Measurements from ENCODE around the gene ARFIP1.

The ARFIP1 gene

GRCh38 chr4:152910521-152910920, 130.8 kb downstream of the ARFIP1 start:
- no peak overlapping the region for H3K4me2 ChIP-seq
- H3K9me3 ChIP-seq, result no peaks in the 10 kb centered on the region
- no peak overlapping the region for H3K9ac ChIP-seq
- peaks cover 4% of the 10 kb centered on the region; the same call in 1 of the 2 replicates for H3K36me3 ChIP-seq
- no peaks in the 10 kb centered on the region for H3K4me1 ChIP-seq
- H3K27me3 ChIP-seq, result no peaks in the 10 kb centered on the region
- TF ChIP-seq Cebpa-rat (IDR thresholded peaks at IDR 0.05), result no peak
- H3K4me3 ChIP-seq, result no peak overlapping the region
- H3K27ac ChIP-seq, result no peak overlapping the region
- H4K20me1 ChIP-seq, result no peaks in the 10 kb centered on the region

DNA sequence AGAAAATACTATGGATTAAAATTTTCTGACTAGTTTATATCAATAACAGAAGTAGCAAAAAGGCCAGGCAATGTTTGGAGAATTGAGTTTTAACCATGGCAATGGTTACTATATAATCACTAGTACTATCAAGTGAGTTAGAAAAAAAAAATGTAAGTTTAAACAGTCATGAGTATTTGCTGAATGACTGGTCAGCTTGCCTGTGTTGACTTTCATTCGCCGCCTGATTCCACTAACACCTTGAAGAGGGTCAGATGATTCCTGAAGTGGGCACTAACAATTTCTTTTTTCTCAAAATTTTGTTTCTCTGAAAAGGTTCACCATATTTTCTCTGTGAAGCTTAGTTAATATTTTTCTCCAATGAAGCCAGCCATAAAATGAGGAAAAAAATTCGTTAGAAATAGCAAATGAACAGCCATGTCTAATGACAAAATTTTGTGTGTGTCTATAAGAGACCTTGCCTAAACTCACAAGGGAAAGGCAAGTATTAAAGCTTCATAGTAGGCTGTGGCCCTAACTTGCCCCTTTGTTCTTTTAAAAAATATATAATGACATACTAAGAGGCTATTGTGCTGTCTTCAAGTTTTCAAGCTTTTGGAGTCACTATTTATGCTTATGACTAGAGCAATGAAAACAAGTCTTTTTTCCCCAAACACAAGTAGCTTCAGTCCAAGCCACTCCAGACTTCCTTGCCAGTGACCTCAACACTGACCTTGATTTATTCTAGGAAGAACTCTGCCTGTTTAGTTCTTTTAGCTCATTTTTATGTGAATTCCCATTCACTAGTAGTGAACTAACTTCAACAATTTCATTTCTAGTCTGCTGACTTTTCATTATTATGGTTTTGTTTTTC, 138.0 kb downstream of the ARFIP1 start:
- no peak overlapping the region for H3K4me2 ChIP-seq
- H3K27ac ChIP-seq, result no peak overlapping the region
- no peaks in the 10 kb centered on the region for H3K4me1 ChIP-seq
- H3K9ac ChIP-seq, result no peak overlapping the region
- H4K20me1 ChIP-seq, result no peaks in the 10 kb centered on the region
- H3K27me3 ChIP-seq, result no peaks in the 10 kb centered on the region
- no peak overlapping the region for H3K4me3 ChIP-seq
- TF ChIP-seq Cebpa-rat (IDR thresholded peaks at IDR 0.05), result no peak
- peaks cover 17% of the 10 kb centered on the region; the same call in 1 of the 2 replicates for H3K36me3 ChIP-seq
- H3K9me3 ChIP-seq, result peaks cover 38% of the 10 kb centered on the region

DNA sequence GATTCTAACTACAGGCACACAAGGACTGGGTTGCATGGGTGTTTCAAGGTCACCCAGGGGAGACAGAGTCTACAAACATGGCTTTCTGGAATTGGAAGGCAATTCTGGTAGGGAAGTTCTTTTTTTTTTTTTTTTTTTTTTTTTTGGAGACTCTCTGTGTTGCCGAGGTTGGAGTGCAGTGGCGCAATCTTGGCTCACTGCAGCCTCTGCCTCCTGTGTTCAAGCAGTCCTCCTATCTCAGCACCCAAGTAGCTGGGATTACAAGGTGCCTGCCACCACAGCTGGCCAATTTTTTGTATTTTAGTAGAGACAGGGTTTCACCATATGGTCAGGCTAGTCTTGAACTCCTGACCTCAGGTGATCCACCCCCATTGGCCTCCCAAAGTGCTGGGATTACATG, 140.1 kb downstream of the ARFIP1 start:
- peaks cover 38% of the 10 kb centered on the region for H3K9me3 ChIP-seq
- no peak overlapping the region for H3K9ac ChIP-seq
- no peaks in the 10 kb centered on the region for H4K20me1 ChIP-seq
- no peak overlapping the region for H3K4me3 ChIP-seq
- H3K4me2 ChIP-seq, result no peak overlapping the region
- no peak overlapping the region for H3K27ac ChIP-seq
- no peaks in the 10 kb centered on the region for H3K4me1 ChIP-seq
- TF ChIP-seq Cebpa-rat (IDR thresholded peaks at IDR 0.05), result no peak
- no peaks in the 10 kb centered on the region for H3K27me3 ChIP-seq
- H3K36me3 ChIP-seq, result peaks cover 17% of the 10 kb centered on the region; the same call in 1 of the 2 replicates

- Histone ChIP-seq H3K4me2 (no peak overlapping the region), H4K20me1 (no peaks in the 10 kb centered on the region), H3K36me3 (peaks cover 17% of the 10 kb centered on the region; the same call in 1 of the 2 replicates), H3K4me1 (no peaks in the 10 kb centered on the region), H3K27ac (no peak overlapping the region), H3K27me3 (no peaks in the 10 kb centered on the region), H3K9ac (no peak overlapping the region), H3K9me3 (peaks cover 38% of the 10 kb centered on the region), H3K4me3 (no peak overlapping the region)
- TF ChIP-seq Cebpa-rat (IDR thresholded peaks at IDR 0.05), result no peak
Observed at GRCh38 chr4:152920768-152921167, 141.0 kb downstream of the ARFIP1 start.

DNA sequence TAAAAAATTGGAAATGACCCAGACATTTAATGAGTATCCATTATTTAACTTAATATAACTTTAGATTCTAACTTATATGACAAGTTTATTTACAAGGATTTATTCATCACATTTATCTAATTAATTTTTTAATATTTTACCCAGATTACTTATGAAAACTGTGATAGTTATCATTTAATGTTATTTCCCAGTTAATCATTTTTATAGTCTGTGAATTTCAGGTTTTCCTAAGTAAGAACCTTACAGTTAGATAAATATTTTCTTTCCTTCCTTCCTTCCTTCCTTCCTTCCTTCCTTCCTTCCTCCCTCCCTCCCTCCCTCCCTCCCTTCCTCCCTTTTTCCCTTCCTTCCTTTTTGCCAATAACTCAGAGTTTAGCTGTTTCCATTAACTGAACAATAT, 141.5 kb downstream of the ARFIP1 start:
- TF ChIP-seq Cebpa-rat (IDR thresholded peaks at IDR 0.05), result no peak
- no peak overlapping the region for H3K9ac ChIP-seq
- no peak overlapping the region for H3K4me3 ChIP-seq

DNA sequence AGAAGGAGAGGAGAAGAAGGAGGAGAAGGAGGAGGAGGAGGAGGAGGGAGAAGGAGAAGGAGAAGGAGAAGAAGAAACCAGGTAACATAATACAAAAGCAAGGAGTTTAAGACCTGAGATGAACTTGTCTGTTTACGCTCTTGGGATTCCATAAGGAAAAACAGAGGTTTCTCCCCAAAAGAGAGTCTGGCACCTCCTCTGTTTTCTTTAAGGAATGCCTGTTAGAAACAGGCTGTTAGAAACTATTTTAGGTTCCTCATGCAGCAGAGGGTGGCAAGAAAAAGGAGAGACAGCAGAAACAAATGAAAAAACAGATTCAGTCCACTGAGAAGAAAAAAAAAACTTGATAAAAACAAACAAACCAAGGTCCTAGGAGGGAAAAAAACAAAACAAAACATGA, 146.1 kb downstream of the ARFIP1 start:
- no peaks in the 10 kb centered on the region for H3K27me3 ChIP-seq
- TF ChIP-seq Cebpa-rat (IDR thresholded peaks at IDR 0.05), result no peak
- no peaks in the 10 kb centered on the region for H4K20me1 ChIP-seq
- no peak overlapping the region for H3K27ac ChIP-seq
- H3K4me1 ChIP-seq, result peaks cover 11% of the 10 kb centered on the region; the same call in 1 of the 2 replicates
- H3K9me3 ChIP-seq, result peaks cover 4% of the 10 kb centered on the region; the same call in 1 of the 2 replicates
- no peak overlapping the region for H3K9ac ChIP-seq
- H3K36me3 ChIP-seq, result no peaks in the 10 kb centered on the region
- no peak overlapping the region for H3K4me2 ChIP-seq
- no peak overlapping the region for H3K4me3 ChIP-seq

More for the DNA sequence above, 141.5 kb downstream of the ARFIP1 start:
- H4K20me1 ChIP-seq, result no peaks in the 10 kb centered on the region
- no peak overlapping the region for H3K4me2 ChIP-seq
- peaks cover 38% of the 10 kb centered on the region for H3K9me3 ChIP-seq
- H3K27me3 ChIP-seq, result no peaks in the 10 kb centered on the region
- H3K36me3 ChIP-seq, result peaks cover 17% of the 10 kb centered on the region; the same call in 1 of the 2 replicates
- no peak overlapping the region for H3K27ac ChIP-seq
- H3K4me1 ChIP-seq, result no peaks in the 10 kb centered on the region

DNA sequence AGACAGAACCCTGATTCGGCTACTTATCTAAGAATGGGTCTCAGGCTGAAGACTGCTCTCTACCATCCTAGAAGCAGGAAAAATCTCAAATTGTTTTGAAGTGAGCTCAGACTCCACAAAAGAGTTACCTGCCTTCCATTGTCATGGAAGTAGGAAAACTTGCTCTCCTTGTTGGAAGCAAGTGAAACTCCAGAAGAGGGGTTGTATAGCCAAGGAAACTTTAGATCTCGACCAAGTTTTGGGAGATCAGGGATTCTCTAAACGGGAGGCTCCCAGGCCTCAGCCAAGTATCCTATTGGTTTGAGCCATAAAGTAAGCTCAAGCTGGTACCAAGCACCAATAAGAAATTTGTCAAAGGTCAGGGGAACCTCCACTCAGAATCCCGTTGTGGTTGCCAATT, 147.2 kb downstream of the ARFIP1 start:
- Histone ChIP-seq H3K4me1 (peaks cover 11% of the 10 kb centered on the region; the same call in 1 of the 2 replicates), H3K4me3 (no peak overlapping the region)

GRCh38 chr4:152927737-152928136, 148.0 kb downstream of the ARFIP1 start:
- no peak overlapping the region for H3K4me3 ChIP-seq
- H4K20me1 ChIP-seq, result no peaks in the 10 kb centered on the region
- H3K27me3 ChIP-seq, result peaks cover under 1% of the 10 kb centered on the region; the same call in 1 of the 2 replicates
- no peak overlapping the region for H3K9ac ChIP-seq
- no peaks in the 10 kb centered on the region for H3K36me3 ChIP-seq
- TF ChIP-seq Cebpa-rat (IDR thresholded peaks at IDR 0.05), result no peak
- H3K4me1 ChIP-seq, result peaks cover 11% of the 10 kb centered on the region; the same call in 1 of the 2 replicates
- H3K9me3 ChIP-seq, result no peaks in the 10 kb centered on the region
- no peak overlapping the region for H3K27ac ChIP-seq
- peak overlapping the region; percentile 42 for H3K4me2 ChIP-seq

More for the DNA sequence above, 147.2 kb downstream of the ARFIP1 start:
- Histone ChIP-seq H4K20me1 (no peaks in the 10 kb centered on the region), H3K36me3 (no peaks in the 10 kb centered on the region), H3K4me2 (peak overlapping the region; percentile 42; the same call in 1 of the 2 replicates), H3K9me3 (no peaks in the 10 kb centered on the region), H3K9ac (no peak overlapping the region), H3K27ac (no peak overlapping the region), H3K27me3 (no peaks in the 10 kb centered on the region)
- TF ChIP-seq Cebpa-rat (IDR thresholded peaks at IDR 0.05), result no peak

DNA sequence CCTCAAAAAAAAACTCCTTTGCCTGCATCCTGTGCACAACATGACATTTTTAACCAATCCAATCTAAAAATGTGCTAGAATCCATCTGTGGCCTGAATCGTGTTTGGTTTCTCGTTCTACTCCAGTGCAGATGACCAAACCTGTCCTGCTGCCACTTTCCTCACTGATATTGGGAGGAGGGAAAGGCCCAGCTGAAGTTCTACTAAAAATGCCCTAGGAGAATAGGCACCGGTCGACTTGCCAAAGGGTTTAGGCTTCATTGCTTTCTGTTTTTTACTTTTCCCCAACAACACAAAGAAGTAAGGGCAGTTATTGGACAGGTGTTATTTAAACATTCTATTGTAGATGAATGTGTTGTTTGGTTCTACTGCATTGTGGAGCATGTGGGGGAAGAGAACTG, 148.5 kb downstream of the ARFIP1 start:
- Histone ChIP-seq H3K27ac (no peak overlapping the region), H3K4me2 (peak overlapping the region; percentile 42), H3K4me3 (no peak overlapping the region), H3K27me3 (peaks cover 6% of the 10 kb centered on the region), H4K20me1 (no peaks in the 10 kb centered on the region), H3K9me3 (no peaks in the 10 kb centered on the region), H3K36me3 (no peaks in the 10 kb centered on the region), H3K9ac (no peak overlapping the region), H3K4me1 (peaks cover 11% of the 10 kb centered on the region; the same call in 1 of the 2 replicates)
- no peak for TF ChIP-seq Cebpa-rat (IDR thresholded peaks at IDR 0.05)

DNA sequence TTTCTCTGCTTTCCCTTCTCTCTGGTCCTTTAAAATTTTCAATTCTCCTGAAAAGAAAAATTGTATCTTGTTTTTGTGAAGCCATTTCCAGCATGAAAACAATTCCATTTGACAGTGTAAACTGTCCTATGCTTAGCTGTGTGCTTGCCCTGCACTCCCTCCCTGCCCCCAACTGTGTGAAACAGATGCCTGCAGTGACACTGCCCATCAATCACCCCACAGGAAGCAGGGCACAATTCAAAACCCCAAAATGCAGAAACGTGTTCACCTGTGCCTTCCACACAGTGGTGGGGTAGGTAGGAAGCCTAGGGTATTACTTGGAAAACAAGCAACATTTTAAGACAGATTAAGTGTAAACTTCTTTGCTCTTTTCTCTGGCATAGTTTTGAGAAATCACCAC, 150.1 kb downstream of the ARFIP1 start:
- 0 out of 2 replicates have a peak, but pooled peaks cover 5% of the 10 kb centered on the region for H4K20me1 ChIP-seq
- H3K4me2 ChIP-seq, result no peak overlapping the region
- peaks cover 22% of the 10 kb centered on the region for H3K27me3 ChIP-seq
- no peak for TF ChIP-seq Cebpa-rat (IDR thresholded peaks at IDR 0.05)
- peaks cover 11% of the 10 kb centered on the region; the same call in 1 of the 2 replicates for H3K4me1 ChIP-seq
- no peaks in the 10 kb centered on the region for H3K36me3 ChIP-seq
- H3K9me3 ChIP-seq, result peaks cover 5% of the 10 kb centered on the region; the same call in 1 of the 2 replicates
- H3K27ac ChIP-seq, result no peak overlapping the region
- H3K9ac ChIP-seq, result no peak overlapping the region
- no peak overlapping the region for H3K4me3 ChIP-seq
